ENCODE measurements around the gene ABTB2.

GRCh38 chr11:34181856-34182405 lies 175.9 kb downstream of the ABTB2 start:
- TF ChIP-seq CTCF (IDR thresholded peaks at IDR 0.05) (no peak), POLR2A (IDR thresholded peaks at IDR 0.05) (no peak)

Measured in body of pancreas (tissue), 4 donors.